HEK293 (cell line): ENCODE results near the gene CACNG7.

ENCODE experiments used
- CTCF ChIA-PET: fragments of 350-600 bp; formaldehyde crosslinking; extraction: SDS; loops from one replicate; lab custom pipeline; 2021; ENCODE audit warnings: antibody characterized with exemption; lab: Yijun Ruan, JAX
- POLR2A ChIA-PET: fragments of 300-600 bp; formaldehyde crosslinking; extraction: SDS; loops from one replicate; lab custom pipeline; 2020; ENCODE audit warnings: antibody characterized with exemption, inconsistent platforms; lab: Yijun Ruan, JAX
- H3K27ac ChIP-seq: fragments of 200-500 bp; sonication (Bioruptor generic); 2 replicates; pipeline ENCODE4 v1.5.1; 2014; ENCODE audit warnings: low read depth, low read length, control low read depth, inconsistent platforms; ENCODE audit errors: extremely low read depth
- H3K36me3 ChIP-seq, 2 experiments: fragments of 200-500 bp in 1 of 2; sonication (Bioruptor generic) in 1 of 2; 1 replicate in 1 of 2; 2 replicates in 1 of 2; pipeline ENCODE4 v1.5.1; 2014 to 2017; ENCODE audit warnings: inconsistent platforms in 2 of 2, low read length in 2 of 2; ENCODE audit not compliant: control insufficient read depth in 2 of 2, insufficient read depth in 1 of 2
- H3K4me1 ChIP-seq: fragments of 200-500 bp; sonication (Bioruptor generic); 2 replicates; pipeline ENCODE4 v1.5.1; 2014; ENCODE audit warnings: mild to moderate bottlenecking, low read length, inconsistent platforms; ENCODE audit not compliant: control insufficient read depth, insufficient read depth
- H3K4me3 ChIP-seq: 2 replicates; pipeline ENCODE4 v1.5.1; 2011; ENCODE audit warnings: low read depth, mild to moderate bottlenecking, control low read depth, low read length, moderate library complexity
- H3K9me3 ChIP-seq: fragments of 200-500 bp; sonication (Bioruptor generic); 2 replicates; pipeline ENCODE4 v1.5.1; 2014; ENCODE audit warnings: low read depth, low read length, inconsistent platforms; ENCODE audit not compliant: control insufficient read depth, insufficient read depth
- FEZF1 ChIP-seq: fragments of 450-650 bp; formaldehyde crosslinking; IDR thresholded peaks from 2 replicates; pipeline ENCODE4 v1.5.1; 2016; ENCODE audit warnings: missing biosample characterization, missing genetic modification characterization
- HOXC10 ChIP-seq: sonication (generic); formaldehyde crosslinking; IDR thresholded peaks from 2 replicates; pipeline ENCODE4 v1.8.1; 2023; ENCODE audit warnings: mild to moderate bottlenecking, missing genetic modification reagents
- KLF1 ChIP-seq: fragments of 450-650 bp; formaldehyde crosslinking; IDR thresholded peaks from 2 replicates; pipeline ENCODE4 v1.5.1; 2016; ENCODE audit warnings: missing biosample characterization, missing genetic modification characterization
- MZF1 ChIP-seq: fragments of 450-650 bp; formaldehyde crosslinking; IDR thresholded peaks from 2 replicates; pipeline ENCODE4 v1.5.1; 2017; ENCODE audit warnings: missing biosample characterization, missing genetic modification characterization, borderline replicate concordance
- REST ChIP-seq: fragments of 450-650 bp; formaldehyde crosslinking; IDR thresholded peaks from 2 replicates; pipeline ENCODE4 v1.5.1; 2016; ENCODE audit warnings: missing biosample characterization, missing genetic modification characterization
- SETDB1 ChIP-seq: IDR thresholded peaks from one replicate; pipeline ENCODE4 v1.6.1; 2017; ENCODE audit warnings: mild to moderate bottlenecking, low read length, moderate library complexity, mixed read lengths; ENCODE audit not compliant: insufficient read length
- SP2 ChIP-seq: fragments of 450-650 bp; formaldehyde crosslinking; IDR thresholded peaks from 2 replicates; pipeline ENCODE4 v1.5.1; 2016; ENCODE audit warnings: missing biosample characterization, missing genetic modification characterization
- SP7 ChIP-seq: fragments of 450-650 bp; formaldehyde crosslinking; IDR thresholded peaks from 2 replicates; pipeline ENCODE4 v1.5.1; 2016; ENCODE audit warnings: missing biosample characterization, missing genetic modification characterization
- TSHZ1 ChIP-seq: fragments of 450-650 bp; formaldehyde crosslinking; IDR thresholded peaks from 2 replicates; pipeline ENCODE4 v1.5.1; 2016; ENCODE audit warnings: missing biosample characterization, missing genetic modification characterization, borderline replicate concordance
- ZBTB10 ChIP-seq: fragments of 450-650 bp; formaldehyde crosslinking; IDR thresholded peaks from 2 replicates; pipeline ENCODE4 v1.5.1; 2016; ENCODE audit warnings: missing biosample characterization, missing genetic modification characterization
- ZNF16 ChIP-seq: fragments of 450-650 bp; formaldehyde crosslinking; IDR thresholded peaks from 2 replicates; pipeline ENCODE4 v1.5.1; 2016; ENCODE audit warnings: low read depth, missing biosample characterization, missing genetic modification characterization
- ZNF211 ChIP-seq: fragments of 450-650 bp; formaldehyde crosslinking; IDR thresholded peaks from 2 replicates; pipeline ENCODE4 v1.5.1; 2016; ENCODE audit warnings: low read depth, missing biosample characterization, missing genetic modification characterization
- ZNF24 ChIP-seq: fragments of 450-650 bp; formaldehyde crosslinking; IDR thresholded peaks from 2 replicates; pipeline ENCODE4 v1.5.1; 2016; ENCODE audit warnings: missing biosample characterization, missing genetic modification characterization
- ZNF302 ChIP-seq: fragments of 450-650 bp; formaldehyde crosslinking; IDR thresholded peaks from 2 replicates; pipeline ENCODE4 v1.5.1; 2016; ENCODE audit warnings: missing biosample characterization, missing genetic modification characterization, low read depth
- ZNF394 ChIP-seq: fragments of 450-650 bp; formaldehyde crosslinking; IDR thresholded peaks from 2 replicates; pipeline ENCODE4 v1.5.1; 2016; ENCODE audit warnings: missing biosample characterization, missing genetic modification characterization, mild to moderate bottlenecking, moderate library complexity, borderline replicate concordance
- ZNF488 ChIP-seq: fragments of 450-650 bp; formaldehyde crosslinking; IDR thresholded peaks from 2 replicates; pipeline ENCODE4 v1.5.1; 2016; ENCODE audit warnings: missing biosample characterization, missing genetic modification characterization
- ZNF501 ChIP-seq: fragments of 450-650 bp; formaldehyde crosslinking; IDR thresholded peaks from 2 replicates; pipeline ENCODE4 v1.5.1; 2016; ENCODE audit warnings: missing biosample characterization, missing genetic modification characterization
- ZNF747 ChIP-seq: fragments of 450-650 bp; formaldehyde crosslinking; IDR thresholded peaks from 2 replicates; pipeline ENCODE4 v1.5.1; 2016; ENCODE audit warnings: missing biosample characterization, missing genetic modification characterization
- ZNF792 ChIP-seq: fragments of 450-650 bp; formaldehyde crosslinking; IDR thresholded peaks from 2 replicates; pipeline ENCODE4 v1.5.1; 2016; ENCODE audit warnings: missing biosample characterization, missing genetic modification characterization
- ZNF830 ChIP-seq: fragments of 450-650 bp; IDR thresholded peaks from 2 replicates; pipeline ENCODE4 v1.5.0; 2018; ENCODE audit warnings: missing biosample characterization, missing genetic modification characterization, low read depth, mild to moderate bottlenecking, moderate library complexity

The CACNG7 gene

GRCh38 chr19:53944416-53944815 is 35.3 kb downstream of the CACNG7 start (continued):
- TF ChIP-seq ZNF394: no peak

- CTCF ChIA-PET: interaction anchor here (0.6 to 1.0 kb wide), 4 partner anchors 79 to 152 kb away, joined by 4 to 5 read pairs (median 4); no protein-coding TSS in a partner anchor
- Histone ChIP-seq H3K27ac (no peak overlapping the region), H3K4me1 (no peaks in the 10 kb centered on the region), H3K9me3 (no peaks in the 10 kb centered on the region), H3K36me3 (no peaks in the 10 kb centered on the region), H3K4me3 (no peak overlapping the region)
- POLR2A ChIA-PET: interaction anchor here (1.3 kb wide), 1 partner anchor 36 kb away, joined by 4 read pairs; no protein-coding TSS in a partner anchor
- no peak for TF ChIP-seq ZNF16 (tag by site-specific recombination)
- no peak for TF ChIP-seq MZF1 (tag by site-specific recombination)
- no peak for TF ChIP-seq ZNF501 (tag by site-specific recombination)
- no peak for TF ChIP-seq TSHZ1 (tag by site-specific recombination)
- TF ChIP-seq SP7 (tag by site-specific recombination): no peak
- TF ChIP-seq ZBTB10 (tag by site-specific recombination): no peak
- no peak for TF ChIP-seq REST
- no peak for TF ChIP-seq FEZF1 (tag by site-specific recombination)
- TF ChIP-seq HOXC10 (CRISPR knock-in tag): no peak
- no peak for TF ChIP-seq ZNF792
- TF ChIP-seq SP2: no peak
- no peak for TF ChIP-seq ZNF747 (tag by site-specific recombination)
- no peak for TF ChIP-seq ZNF830 (tag by site-specific recombination)
- TF ChIP-seq ZNF24: no peak
- TF ChIP-seq ZNF488 (tag by site-specific recombination): no peak
- no peak for TF ChIP-seq ZNF302 (tag by site-specific recombination)
- no peak for TF ChIP-seq KLF1 (tag by site-specific recombination)
- no peak for TF ChIP-seq SETDB1
- no peak for TF ChIP-seq ZNF211 (tag by site-specific recombination)
These were observed 35.9 kb downstream of the CACNG7 start for GRCh38 chr19:53944933-53945332.
